Fibroblast of gingiva (primary cell): ENCODE results near the gene BOD1L1.

Experiments
- DNase-seq: peaks from one replicate; pipeline ENCODE4 v3.0.0-alpha.2; 2011; ENCODE audit warnings: low read depth

The BOD1L1 gene

GRCh38 chr4:13539047-13539618 lies 88.4 kb downstream of the BOD1L1 start:
- no peak for DNase-seq

- DNase-seq: no peak
Observed at GRCh38 chr4:13538427-13538973, 89.0 kb downstream of the BOD1L1 start.

GRCh38 chr4:13537832-13538177 lies 89.7 kb downstream of the BOD1L1 start:
- no peak for DNase-seq

GRCh38 chr4:13537011-13537831 lies 90.3 kb downstream of the BOD1L1 start:
- DNase-seq: no peak

- DNase-seq: no peak
Observed at GRCh38 chr4:13536607-13537006, 90.9 kb downstream of the BOD1L1 start.

- no peak for DNase-seq
Observed at GRCh38 chr4:13535708-13536361, 91.7 kb downstream of the BOD1L1 start.

GRCh38 chr4:13535118-13535517 lies 92.4 kb downstream of the BOD1L1 start:
- DNase-seq: no peak

- DNase-seq: no peak
Observed at GRCh38 chr4:13534344-13535063, 93.0 kb downstream of the BOD1L1 start.

GRCh38 chr4:13533670-13534343 lies 93.7 kb downstream of the BOD1L1 start:
- DNase-seq: no peak

- no peak for DNase-seq
Observed at GRCh38 chr4:13531625-13531998, 95.9 kb downstream of the BOD1L1 start.

- no peak for DNase-seq
Observed at GRCh38 chr4:13530823-13531624, 96.5 kb downstream of the BOD1L1 start.

GRCh38 chr4:13529128-13529919 lies 98.2 kb downstream of the BOD1L1 start:
- no peak for DNase-seq

- no peak for DNase-seq
Observed at GRCh38 chr4:13528821-13529127, 98.8 kb downstream of the BOD1L1 start.

- DNase-seq: no peak
Observed at GRCh38 chr4:13527981-13528820, 99.3 kb downstream of the BOD1L1 start.

GRCh38 chr4:13527192-13527980 lies 100.1 kb downstream of the BOD1L1 start:
- no peak for DNase-seq

- DNase-seq: no peak
Observed at GRCh38 chr4:13526658-13527057, 100.9 kb downstream of the BOD1L1 start.

GRCh38 chr4:13525606-13526281 lies 101.8 kb downstream of the BOD1L1 start:
- DNase-seq: no peak
